Hepatocyte (in vitro differentiated cells): ENCODE measurements around the gene ADAM17. TPM values are rescaled to one million over a fixed set of nuclear protein-coding genes. Genes with fewer than 3 reads are reported as not detected.

Source experiments
- DNase-seq: peaks from one replicate; pipeline ENCODE4 v3.0.0-alpha.2; 2016; ENCODE audit warnings: low spot score
- H2AFZ ChIP-seq: fragments of 200-600 bp; sonication (generic); 2 replicates; pipeline ENCODE4 v1.6.0; 2016; ENCODE audit warnings: antibody characterized with exemption, mild to moderate bottlenecking
- H3K27ac ChIP-seq: fragments of 200-600 bp; sonication (generic); 2 replicates; pipeline ENCODE4 v1.5.1; 2016; ENCODE audit warnings: mild to moderate bottlenecking
- H3K27me3 ChIP-seq: fragments of 200-600 bp; sonication (generic); 2 replicates; pipeline ENCODE4 v1.6.1; 2016
- H3K36me3 ChIP-seq: fragments of 200-600 bp; sonication (generic); replicated peaks from 2 replicates; pipeline ENCODE4 v1.5.1; 2016; ENCODE audit warnings: low read depth; ENCODE audit not compliant: insufficient read depth
- H3K4me1 ChIP-seq: fragments of 200-600 bp; sonication (generic); 2 replicates; pipeline ENCODE4 v1.5.1; 2016; ENCODE audit warnings: mild to moderate bottlenecking, moderate library complexity; ENCODE audit not compliant: insufficient read depth
- H3K4me2 ChIP-seq: fragments of 200-600 bp; sonication (generic); 2 replicates; pipeline ENCODE4 v1.6.0; 2016
- H3K4me3 ChIP-seq: fragments of 200-600 bp; sonication (generic); 2 replicates; pipeline ENCODE4 v1.5.1; 2016; ENCODE audit warnings: mild to moderate bottlenecking
- H3K79me2 ChIP-seq: fragments of 200-600 bp; sonication (generic); 2 replicates; pipeline ENCODE4 v1.6.0; 2017; ENCODE audit warnings: mild to moderate bottlenecking
- H3K9me2 ChIP-seq: fragments of 200-600 bp; sonication (generic); replicated peaks from 2 replicates; pipeline ENCODE4 v1.6.0; 2017; ENCODE audit warnings: mild to moderate bottlenecking; ENCODE audit not compliant: insufficient read depth
- H3K9me3 ChIP-seq: fragments of 200-600 bp; sonication (generic); 2 replicates; pipeline ENCODE4 v1.5.1; 2016; ENCODE audit warnings: low read depth, mild to moderate bottlenecking
- H4K20me1 ChIP-seq: fragments of 200-600 bp; sonication (generic); 2 replicates; pipeline ENCODE4 v1.6.0; 2016; ENCODE audit warnings: mild to moderate bottlenecking; ENCODE audit not compliant: insufficient read depth, poor library complexity, severe bottlenecking
- CTCF ChIP-seq: fragments of 200-600 bp; sonication (generic); IDR thresholded peaks from 2 replicates; pipeline ENCODE4 v1.5.1; 2016; ENCODE audit warnings: antibody characterized with exemption, mild to moderate bottlenecking; ENCODE audit not compliant: poor library complexity
- EZH2 ChIP-seq: fragments of 200-600 bp; sonication (generic); IDR thresholded peaks from 2 replicates; pipeline ENCODE4 v1.6.1; 2016; ENCODE audit warnings: antibody characterized with exemption, mild to moderate bottlenecking, borderline replicate concordance
- EZH2phosphoT487 ChIP-seq: fragments of 200-600 bp; sonication (generic); IDR thresholded peaks from one replicate; pipeline ENCODE4 v1.6.1; 2018; ENCODE audit warnings: antibody characterized with exemption, mild to moderate bottlenecking, low read depth, moderate library complexity; ENCODE audit not compliant: unreplicated experiment, severe bottlenecking
- WGBS: methylation state at CpG from one replicate; pipeline ENCODE4 v1.1.6; 2016; ENCODE audit warnings: low lambda C conversion rate; ENCODE audit errors: missing lambda C conversion rate; 5-methylcytosine and 5-hydroxymethylcytosine counted together
- polyA plus RNA-seq: library from polyadenylated mRNA; unstranded; fragments of >200 nt; fragmentation: Nextera tagmentation; extraction: Ambion mirVana; gene quantifications from 2 replicates; pipeline ENCODE4 v1.2.1, GENCODE V29; 2016
- total RNA-seq: library from RNA; depleted of rRNA; stranded (reverse); fragments of >200 nt; gene quantifications from 2 replicates; pipeline ENCODE4 v1.2.3, GENCODE V29; 2014

ADAM17 gene
- total and polyA plus RNA-seq, 2 experiments from 2014 or later, result 20.5 to 30.2 TPM

DNA sequence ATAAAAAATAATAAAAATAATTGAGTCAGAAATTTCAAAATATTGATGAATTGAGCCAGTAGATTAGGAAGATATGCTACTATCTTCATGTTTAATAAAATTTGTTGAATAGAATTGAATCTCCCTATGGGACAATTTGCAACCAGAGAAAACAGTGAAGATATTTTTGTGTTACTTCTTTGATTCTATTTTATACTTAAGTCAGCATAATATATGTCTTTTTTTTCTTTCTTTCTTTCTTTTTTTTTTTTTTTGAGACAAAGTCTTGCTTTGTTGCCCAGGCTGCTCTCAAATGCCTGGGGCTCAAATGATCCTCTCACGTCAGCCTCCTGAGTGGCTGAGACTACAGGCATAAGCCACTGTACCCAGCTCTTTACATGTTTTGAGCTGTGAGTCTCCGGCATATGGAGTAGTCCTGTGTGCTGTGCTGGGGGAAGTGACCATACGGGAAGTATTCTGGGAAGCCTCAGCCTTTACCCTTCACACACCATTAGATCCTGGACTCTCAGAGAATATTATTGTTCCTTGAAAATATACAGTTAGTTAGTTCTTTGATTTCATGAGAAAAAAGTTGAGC lies 95.1 kb downstream of the ADAM17 start:
- Histone ChIP-seq H3K4me3 (no peak overlapping the region), H2AFZ (no peak overlapping the region), H3K27ac (no peak overlapping the region), H4K20me1 (no peaks in the 10 kb centered on the region), H3K9me3 (no peaks in the 10 kb centered on the region), H3K4me2 (no peak overlapping the region), H3K36me3 (no peaks in the 10 kb centered on the region), H3K4me1 (no peaks in the 10 kb centered on the region), H3K79me2 (no peaks in the 10 kb centered on the region), H3K9me2 (no peaks in the 10 kb centered on the region), H3K27me3 (no peaks in the 10 kb centered on the region)
- WGBS, result 96% methylated on average over 3 of the region's 3 CpGs
- no peak for DNase-seq
- TF ChIP-seq EZH2phosphoT487 (no peak), EZH2 (no peak), CTCF (no peak)

DNA sequence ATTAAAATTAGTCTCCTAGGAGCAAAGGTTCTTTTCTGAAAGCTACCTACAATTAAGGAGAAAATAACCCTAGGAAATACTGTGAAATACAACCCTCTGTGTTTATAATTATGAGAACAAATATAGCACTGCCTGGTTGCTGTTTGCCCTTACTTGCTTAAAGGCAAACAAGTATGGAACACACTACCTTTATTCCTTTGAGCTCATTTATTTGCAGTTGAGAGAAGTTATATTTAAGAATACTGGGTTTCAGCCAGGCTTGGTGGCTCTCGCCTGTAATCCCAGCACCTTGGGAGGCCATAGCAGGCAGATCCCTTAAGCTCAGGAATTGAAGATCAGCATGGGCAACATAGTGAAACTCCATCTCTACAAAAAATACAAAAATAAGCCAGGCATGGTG lies 104.4 kb downstream of the ADAM17 start:
- Histone ChIP-seq H3K4me3 (no peak overlapping the region), H2AFZ (no peak overlapping the region), H3K4me1 (no peaks in the 10 kb centered on the region), H3K79me2 (no peaks in the 10 kb centered on the region), H3K27me3 (no peaks in the 10 kb centered on the region), H3K4me2 (no peak overlapping the region), H3K9me3 (no peaks in the 10 kb centered on the region), H3K36me3 (no peaks in the 10 kb centered on the region), H3K27ac (no peak overlapping the region), H3K9me2 (no peaks in the 10 kb centered on the region), H4K20me1 (no peaks in the 10 kb centered on the region)
- DNase-seq, result no peak
- 91% methylated on average over 1 of the region's 1 CpG for WGBS
- no peak for TF ChIP-seq EZH2
- no peak for TF ChIP-seq CTCF
- TF ChIP-seq EZH2phosphoT487, result no peak

GRCh38 chr2:9445089-9445488 lies 110.5 kb downstream of the ADAM17 start:
- Histone ChIP-seq H3K27ac (no peak overlapping the region), H3K4me1 (no peaks in the 10 kb centered on the region), H3K27me3 (no peaks in the 10 kb centered on the region), H3K36me3 (no peaks in the 10 kb centered on the region), H3K4me2 (no peak overlapping the region), H3K79me2 (no peaks in the 10 kb centered on the region), H2AFZ (no peak overlapping the region), H3K9me3 (no peaks in the 10 kb centered on the region), H3K9me2 (no peaks in the 10 kb centered on the region), H4K20me1 (no peaks in the 10 kb centered on the region), H3K4me3 (no peak overlapping the region)
- no peak for DNase-seq
- TF ChIP-seq EZH2 (no peak), EZH2phosphoT487 (no peak), CTCF (no peak)
- 89% methylated on average over 7 of the region's 7 CpGs for WGBS

DNA sequence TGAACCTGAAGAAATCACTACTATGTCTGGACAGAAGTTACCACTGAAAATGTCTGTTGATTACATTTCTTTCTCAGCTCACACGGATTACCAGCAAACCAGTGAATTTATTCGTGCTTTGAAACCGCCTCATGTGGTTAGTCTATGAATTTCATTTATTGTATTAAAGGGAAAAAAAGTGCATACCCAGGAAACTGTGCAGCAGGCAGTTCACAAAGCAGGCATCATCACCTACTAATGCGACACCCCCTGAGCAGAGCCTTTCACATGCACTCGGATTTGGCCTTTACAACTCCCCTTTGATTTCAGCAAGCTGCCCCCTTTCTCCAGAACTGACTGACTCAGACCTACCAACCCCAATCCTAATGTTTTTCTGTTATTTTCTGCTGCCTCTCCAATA lies 112.1 kb downstream of the ADAM17 start:
- H3K79me2 ChIP-seq, result no peaks in the 10 kb centered on the region
- no peak overlapping the region for H3K4me3 ChIP-seq
- H3K27me3 ChIP-seq, result no peaks in the 10 kb centered on the region
- no peaks in the 10 kb centered on the region for H4K20me1 ChIP-seq
- no peak overlapping the region for H2AFZ ChIP-seq
- TF ChIP-seq EZH2, result no peak
- TF ChIP-seq CTCF, result no peak
- no peak for TF ChIP-seq EZH2phosphoT487
- no peaks in the 10 kb centered on the region for H3K9me3 ChIP-seq
- H3K4me1 ChIP-seq, result no peaks in the 10 kb centered on the region
- 96% methylated on average over 5 of the region's 5 CpGs for WGBS
- H3K4me2 ChIP-seq, result no peak overlapping the region
- H3K36me3 ChIP-seq, result no peaks in the 10 kb centered on the region
- no peak for DNase-seq
- no peaks in the 10 kb centered on the region for H3K9me2 ChIP-seq
- H3K27ac ChIP-seq, result no peak overlapping the region
